GM12872 (cell line): ENCODE data around the gene SOX3.

Source experiments
- CTCF ChIP-seq: IDR thresholded peaks from 3 replicates; pipeline ENCODE4 v1.5.1; 2011; ENCODE audit warnings: low read depth, mild to moderate bottlenecking, low read length, moderate library complexity; ENCODE audit not compliant: insufficient read depth

Gene SOX3

GRCh38 chrX:140504371-140505324 lies at the start of gene SOX3:
Gene SOX3 (minus strand): TSS chrX:140505069. CDS start chrX:140505060, 9 bp downstream.
- TF ChIP-seq CTCF: no peak

GRCh38 chrX:140548985-140549384 lies 44.1 kb upstream of the SOX3 start:
- no peak for TF ChIP-seq CTCF

- TF ChIP-seq CTCF: no peak
These were observed 21.3 kb upstream of the SOX3 start for GRCh38 chrX:140526171-140526570.

- no peak for TF ChIP-seq CTCF
These were observed 20.6 kb upstream of the SOX3 start for GRCh38 chrX:140525448-140525847.

- no peak for TF ChIP-seq CTCF
These were observed 19.7 kb upstream of the SOX3 start for GRCh38 chrX:140524556-140524955.

GRCh38 chrX:140521393-140521792 lies 16.5 kb upstream of the SOX3 start:
- TF ChIP-seq CTCF: no peak

- no peak for TF ChIP-seq CTCF
These were observed 9.7 kb upstream of the SOX3 start for GRCh38 chrX:140514554-140514953.
